Upper lobe of left lung (tissue), 6 donors: ENCODE results near the gene FAM193B. TPM values are rescaled to one million over a fixed set of nuclear protein-coding genes. Genes with fewer than 3 reads are reported as not detected.
A peak's percentile ranks its signal among the peaks of the same experiment; 100 is the strongest.

Source experiments
- ATAC-seq, 2 donors: fragments of 200-7000 bp; cut with Tn5 transposase; one replicate each; pipeline ENCODE4 v1.9.1; 2022; ENCODE audit warnings: mild to moderate bottlenecking in 2 of 2, moderate library complexity in 2 of 2; ENCODE audit not compliant: low FRiP score in 2 of 2
- DNase-seq, 2 donors: peaks; one replicate each; pipeline ENCODE4 v3.0.0-alpha.2; 2019 to 2020
- H3K27ac ChIP-seq, 4 donors: fragments of 200-600 bp; sonication (generic); one replicate each; pipeline ENCODE4 v1.5.1; 2016 to 2019
- H3K27me3 ChIP-seq, 4 donors: fragments of 200-600 bp; sonication (generic); one replicate each; pipeline ENCODE4 v1.5.1; 2017 to 2019
- H3K36me3 ChIP-seq, 4 donors: fragments of 200-600 bp; sonication (generic); one replicate each; pipeline ENCODE4 v1.5.1; 2016 to 2019
- H3K4me1 ChIP-seq, 4 donors: fragments of 200-600 bp; sonication (generic); one replicate each; pipeline ENCODE4 v1.5.1; 2018 to 2019
- H3K4me3 ChIP-seq, 4 donors: fragments of 200-600 bp; sonication (generic); one replicate each; pipeline ENCODE4 v1.5.1; 2017 to 2019; ENCODE audit warnings: mild to moderate bottlenecking in 2 of 4, moderate library complexity in 1 of 4
- H3K9me3 ChIP-seq, 4 donors: fragments of 200-600 bp; sonication (generic); one replicate each; pipeline ENCODE4 v1.5.1; 2018 to 2019
- EP300 ChIP-seq, 4 donors: sonication (generic); formaldehyde crosslinking; IDR thresholded peaks; one replicate each; pipeline ENCODE4 v1.5.1; 2017; ENCODE audit warnings: antibody characterized with exemption in 4 of 4, control low read depth in 2 of 4
- POLR2A ChIP-seq, 4 donors: fragments of 450-650 bp; IDR thresholded peaks; one replicate each; pipeline ENCODE4 v1.5.1; 2016 to 2017; ENCODE audit warnings: antibody characterized with exemption in 4 of 4, mild to moderate bottlenecking in 2 of 4
- POLR2AphosphoS5 ChIP-seq, 2 donors: sonication (generic); formaldehyde crosslinking; IDR thresholded peaks; one replicate each; pipeline ENCODE4 v1.5.1; 2017; ENCODE audit warnings: antibody characterized with exemption in 2 of 2
- WGBS, 2 donors: methylation state at CpG; one replicate each; pipeline ENCODE4 v1.1.5; 2017 to 2018; 5-methylcytosine and 5-hydroxymethylcytosine counted together
- total RNA-seq, 6 donors: library from RNA; depleted of rRNA in 4 of 6; stranded (reverse); fragments of >200 nt in 4 of 6; gene quantifications; one replicate each; pipeline versions ENCODE4 v1.1.0 to v1.2.1, GENCODE V29; 2016 to 2021
- TF ChIP-seq, protein P1 (sequence below), 6 experiments: fragments of 450-650 bp in 4 of 6; fragments of 200-600 bp in 2 of 6; sonication (generic) in 2 of 6; IDR thresholded peaks; one replicate each; pipeline ENCODE4 v1.5.1; 2016 to 2019; ENCODE audit warnings: antibody characterized with exemption in 6 of 6
- donor health status: DM: no; HTN: no; CAD: no; lungs with moderate emphysema.
- donor health status: DM: no; HTN: yes; CAD: no; lungs with severe emphysema.

Gene FAM193B
- total RNA-seq, 6 donors from 2014 or later: 45.1 to 421 (median 91.4) TPM

DNA sequence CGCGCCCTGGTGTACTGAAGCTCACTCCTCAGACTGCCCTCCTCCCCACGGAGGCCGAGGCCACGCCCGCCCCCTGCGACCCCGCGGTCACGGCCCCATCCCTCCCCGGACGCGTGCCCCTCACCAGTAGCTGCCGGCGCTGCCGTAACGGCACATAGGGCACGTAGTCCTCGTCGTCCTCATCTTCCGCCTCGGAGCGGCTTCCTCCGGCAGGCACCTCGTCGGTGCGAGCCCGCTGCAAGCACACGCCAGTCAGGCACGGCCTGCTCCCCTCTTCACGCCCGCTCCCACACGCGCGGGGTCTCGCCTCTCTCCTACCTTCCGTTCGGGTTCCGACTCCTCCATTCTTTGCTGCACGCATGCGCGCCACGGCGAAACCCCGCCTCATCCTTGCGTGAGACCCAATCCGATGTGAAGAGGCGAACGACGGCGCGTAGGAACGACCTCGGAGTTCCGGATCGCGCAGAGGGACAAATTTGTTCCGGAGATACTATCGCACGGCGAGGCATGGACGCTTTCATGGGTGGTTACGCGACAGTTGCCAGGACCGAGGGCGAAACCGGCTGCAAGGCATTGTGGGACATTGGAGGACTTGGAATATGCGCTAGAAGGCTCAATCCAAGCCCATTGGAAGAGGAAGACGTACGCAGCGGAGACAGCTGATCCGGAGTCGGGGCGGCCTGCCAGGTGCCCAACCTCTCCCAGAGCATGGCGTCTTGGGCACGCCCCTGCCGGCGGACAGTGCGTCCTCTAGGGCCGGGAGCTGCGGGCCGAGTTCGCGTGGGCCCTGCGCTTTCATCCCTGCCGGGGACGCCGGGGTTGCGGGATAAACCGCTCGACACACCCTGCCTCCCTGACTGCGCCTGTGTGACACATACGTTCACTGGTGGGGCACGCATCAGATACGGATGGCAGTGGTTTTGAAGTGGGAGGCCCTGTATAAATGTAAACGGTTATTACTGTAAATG is 37.5 kb downstream of the FAM193B start, which contains the start of gene DDX41:
DDX41 (minus strand) TSS at position 361 of the 968 bp plus-strand sequence; CDS start at position 345, 16 bp downstream.
- H3K4me1 ChIP-seq: peaks cover 11 to 25% (median 14%) of the 10 kb centered on the region in 4 donors
- 1% methylated on average over 32 to 90 of the region's 96 CpGs for WGBS, 2 donors
- no peaks in the 10 kb centered on the region for H3K27me3 ChIP-seq
- peaks cover 15 to 69% (median 62%) of the 10 kb centered on the region in 4 donors for H3K36me3 ChIP-seq
- H3K4me3 ChIP-seq: peak within 1 kb of the TSS; percentile 74 to 99 (median 92)
- ATAC-seq: peak; percentile 96 to 97
- TF ChIP-seq EP300 (IDR thresholded peaks at IDR 0.05) (peak in 1 of 4 donors; percentile 55), POLR2A (IDR thresholded peaks at IDR 0.05) (peak in 3 of 4 donors; percentile 27 to 72 (median 29)), POLR2AphosphoS5 (IDR thresholded peaks at IDR 0.05) (peak; percentile 93 to 97)
- TF ChIP-seq, protein P1, sequence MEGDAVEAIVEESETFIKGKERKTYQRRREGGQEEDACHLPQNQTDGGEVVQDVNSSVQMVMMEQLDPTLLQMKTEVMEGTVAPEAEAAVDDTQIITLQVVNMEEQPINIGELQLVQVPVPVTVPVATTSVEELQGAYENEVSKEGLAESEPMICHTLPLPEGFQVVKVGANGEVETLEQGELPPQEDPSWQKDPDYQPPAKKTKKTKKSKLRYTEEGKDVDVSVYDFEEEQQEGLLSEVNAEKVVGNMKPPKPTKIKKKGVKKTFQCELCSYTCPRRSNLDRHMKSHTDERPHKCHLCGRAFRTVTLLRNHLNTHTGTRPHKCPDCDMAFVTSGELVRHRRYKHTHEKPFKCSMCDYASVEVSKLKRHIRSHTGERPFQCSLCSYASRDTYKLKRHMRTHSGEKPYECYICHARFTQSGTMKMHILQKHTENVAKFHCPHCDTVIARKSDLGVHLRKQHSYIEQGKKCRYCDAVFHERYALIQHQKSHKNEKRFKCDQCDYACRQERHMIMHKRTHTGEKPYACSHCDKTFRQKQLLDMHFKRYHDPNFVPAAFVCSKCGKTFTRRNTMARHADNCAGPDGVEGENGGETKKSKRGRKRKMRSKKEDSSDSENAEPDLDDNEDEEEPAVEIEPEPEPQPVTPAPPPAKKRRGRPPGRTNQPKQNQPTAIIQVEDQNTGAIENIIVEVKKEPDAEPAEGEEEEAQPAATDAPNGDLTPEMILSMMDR (IDR thresholded peaks at IDR 0.05): peak in 4 of 6 experiments; percentile 14 to 36 (median 24)
- DNase-seq: peak; percentile 96 to 99
- no peaks in the 10 kb centered on the region for H3K9me3 ChIP-seq
- H3K27ac ChIP-seq: peak within 1 kb of the TSS; percentile 78 to 94 (median 84)

DNA sequence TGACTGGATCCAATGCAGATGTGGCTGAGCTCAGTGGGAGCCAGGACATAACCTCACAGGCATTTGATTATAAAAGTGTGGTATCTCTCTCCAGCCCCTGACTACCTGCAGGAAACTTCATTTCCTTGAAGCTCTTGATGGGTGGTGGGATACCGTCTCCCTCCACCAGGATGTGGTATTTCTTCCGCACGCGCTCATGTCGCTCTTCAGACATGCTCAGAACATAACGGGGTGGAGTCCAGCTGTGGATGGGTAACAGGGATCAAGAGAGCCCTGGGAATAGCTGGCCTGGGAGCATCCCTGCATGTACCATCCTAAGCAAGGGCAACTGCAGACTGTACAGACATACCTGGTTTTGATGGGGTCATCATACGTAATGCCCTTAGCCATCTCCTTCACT is 38.8 kb downstream of the FAM193B start:
- 89 to 93% methylated on average over 7 of the region's 7 CpGs for WGBS, 2 donors
- Histone ChIP-seq H3K27me3 (no peaks in the 10 kb centered on the region), H3K4me3 (peak overlapping the region in 2 of 4 donors; percentile 89 to 96), H3K4me1 (peaks cover 11 to 26% (median 15%) of the 10 kb centered on the region in 4 donors), H3K36me3 (peaks cover 3 to 69% (median 62%) of the 10 kb centered on the region in 4 donors), H3K9me3 (no peaks in the 10 kb centered on the region), H3K27ac (no peak overlapping the region)
- TF ChIP-seq POLR2A (IDR thresholded peaks at IDR 0.05) (no peak), EP300 (IDR thresholded peaks at IDR 0.05) (no peak), POLR2AphosphoS5 (IDR thresholded peaks at IDR 0.05) (no peak)
- TF ChIP-seq, protein P1 (IDR thresholded peaks at IDR 0.05): no peak
- no peak for DNase-seq
- no peak for ATAC-seq

DNA sequence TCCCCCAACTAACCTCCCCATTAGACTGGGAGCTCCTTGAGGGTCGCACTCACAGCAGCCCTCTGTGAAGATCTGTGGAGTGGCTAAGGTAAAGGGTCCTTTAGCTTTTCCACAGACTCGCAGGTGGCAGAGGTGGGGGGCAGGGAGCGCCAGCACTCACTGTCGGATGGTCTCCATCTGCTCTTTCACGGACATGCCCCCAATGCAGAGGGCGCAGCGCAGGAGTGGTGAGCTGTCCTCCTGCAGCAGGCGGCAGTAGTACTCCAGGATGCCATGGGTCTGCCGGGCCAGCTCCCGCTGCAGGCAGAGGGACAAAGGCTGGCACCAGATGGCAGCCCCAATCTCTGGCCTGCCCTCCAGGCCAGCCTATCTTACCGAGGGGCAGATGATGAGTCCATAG is 39.8 kb downstream of the FAM193B start:
- TF ChIP-seq POLR2A (IDR thresholded peaks at IDR 0.05) (no peak), POLR2AphosphoS5 (IDR thresholded peaks at IDR 0.05) (no peak), EP300 (IDR thresholded peaks at IDR 0.05) (no peak)
- TF ChIP-seq, protein P1 (IDR thresholded peaks at IDR 0.05): no peak
- Histone ChIP-seq H3K9me3 (no peaks in the 10 kb centered on the region), H3K27me3 (no peaks in the 10 kb centered on the region), H3K4me3 (no peak overlapping the region), H3K4me1 (peaks cover 11 to 34% (median 25%) of the 10 kb centered on the region in 4 donors), H3K36me3 (peaks cover 3 to 61% (median 54%) of the 10 kb centered on the region in 4 donors), H3K27ac (no peak overlapping the region)
- DNase-seq (no peak), ATAC-seq (no peak)
- WGBS, 2 donors: 95 to 97% methylated on average over 6 to 11 of the region's 11 CpGs

DNA sequence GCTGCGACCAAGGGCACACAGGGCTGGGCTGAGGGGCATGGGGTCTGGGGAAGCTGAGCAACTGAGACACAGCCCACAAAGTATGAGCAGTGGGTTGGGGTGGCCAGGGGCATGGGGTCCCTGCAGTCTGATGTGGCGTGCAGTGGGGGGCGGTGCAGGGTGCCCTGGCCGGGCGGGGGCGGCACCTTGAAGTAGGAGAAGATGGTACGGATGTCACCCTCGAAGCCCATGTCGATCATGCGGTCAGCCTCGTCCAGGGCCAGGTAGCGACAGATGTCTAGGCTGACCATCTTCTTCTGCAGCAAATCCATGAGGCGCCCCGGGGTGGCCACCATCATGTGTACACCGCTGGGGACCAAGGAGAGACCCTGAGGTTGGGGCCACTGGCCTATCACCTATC is 40.9 kb downstream of the FAM193B start:
- peaks cover 11 to 39% (median 25%) of the 10 kb centered on the region in 4 donors for H3K4me1 ChIP-seq
- no peak overlapping the region for H3K4me3 ChIP-seq
- no peaks in the 10 kb centered on the region for H3K27me3 ChIP-seq
- no peaks in the 10 kb centered on the region for H3K9me3 ChIP-seq
- peaks cover 0 to 55% (median 52%) of the 10 kb centered on the region in 4 donors for H3K36me3 ChIP-seq
- WGBS, 2 donors: 97 to 99% methylated on average over 15 of the region's 15 CpGs
- ATAC-seq (no peak), DNase-seq (no peak)
- no peak for TF ChIP-seq POLR2A (IDR thresholded peaks at IDR 0.05)
- no peak for TF ChIP-seq EP300 (IDR thresholded peaks at IDR 0.05)
- no peak for TF ChIP-seq POLR2AphosphoS5 (IDR thresholded peaks at IDR 0.05)
- TF ChIP-seq, protein P1 (IDR thresholded peaks at IDR 0.05): no peak
- H3K27ac ChIP-seq: no peak overlapping the region
